PC-3 (cell line): ENCODE results near the gene HMX3. TPM values are rescaled to one million over a fixed set of nuclear protein-coding genes. Genes with fewer than 3 reads are reported as not detected.

Experiments
- ATAC-seq: fragments of 200-7000 bp; cut with Tn5 transposase; 2 replicates; pipeline ENCODE4 v1.9.1; 2020; ENCODE audit warnings: mild to moderate bottlenecking, moderate library complexity
- Bru-seq: library from RNA; stranded (reverse); fragments of 400-500 nt; gene quantifications from one replicate; lab custom pipeline; 2021; lab: Mats Ljungman, UMichigan
- BruChase-seq, 2 experiments: library from RNA; stranded (reverse); fragments of 400-500 nt; gene quantifications; one replicate each; lab custom pipeline; 2021; lab: Mats Ljungman, UMichigan
- BruUV-seq: library from RNA; stranded (reverse); fragments of 400-500 nt; replicated peaks from 2 replicates; lab custom pipeline; 2021; lab: Mats Ljungman, UMichigan
- CTCF ChIA-PET: fragments of 300-600 bp; sonication (Branson Sonifier 250); formaldehyde crosslinking; loops from one replicate; lab custom pipeline; 2022; ENCODE audit warnings: antibody characterized with exemption; lab: Charles Lee
- POLR2A ChIA-PET: fragments of 300-600 bp; sonication (Branson Sonifier 250); formaldehyde crosslinking; loops from one replicate; lab custom pipeline; 2022; ENCODE audit warnings: antibody characterized with exemption; ENCODE audit not compliant: unreplicated experiment; lab: Charles Lee
- DNase-seq: peaks from one replicate; pipeline ENCODE4 v3.0.0-alpha.2; 2015
- H2AFZ ChIP-seq: fragments of 300-600 bp; sonication (generic); 2 replicates; pipeline ENCODE4 v1.6.0; 2016; ENCODE audit warnings: antibody characterized with exemption, low read length
- H3F3A ChIP-seq: fragments of 300-600 bp; sonication (generic); one replicate; pipeline ENCODE4 v1.6.0; 2017; ENCODE audit warnings: antibody characterized with exemption, low read length, control low read depth, mild to moderate bottlenecking; ENCODE audit not compliant: unreplicated experiment
- H3K27ac ChIP-seq: fragments of 300-600 bp; sonication (generic); 2 replicates; pipeline ENCODE4 v1.5.1; 2016; ENCODE audit warnings: mild to moderate bottlenecking, low read length
- H3K27me3 ChIP-seq: fragments of 300-600 bp; sonication (generic); 2 replicates; pipeline ENCODE4 v1.6.1; 2016; ENCODE audit warnings: low read length, mixed read lengths
- H3K36me3 ChIP-seq: fragments of 300-600 bp; sonication (generic); 2 replicates; pipeline ENCODE4 v1.6.1; 2016; ENCODE audit warnings: low read depth, mixed run types, low read length, mixed read lengths
- H3K4me1 ChIP-seq: fragments of 300-600 bp; sonication (generic); 2 replicates; pipeline ENCODE4 v1.5.1; 2016; ENCODE audit warnings: low read length; ENCODE audit not compliant: insufficient read depth
- H3K4me2 ChIP-seq: fragments of 300-600 bp; sonication (generic); 2 replicates; pipeline ENCODE4 v1.6.0; 2016; ENCODE audit warnings: low read length
- H3K4me3 ChIP-seq: fragments of 300-600 bp; sonication (generic); 2 replicates; pipeline ENCODE4 v1.5.1; 2016; ENCODE audit warnings: mild to moderate bottlenecking, low read length, mixed read lengths
- H3K79me2 ChIP-seq: fragments of 300-600 bp; sonication (generic); 2 replicates; pipeline ENCODE4 v1.6.1; 2017; ENCODE audit warnings: low read length, mixed read lengths
- H3K9ac ChIP-seq: fragments of 300-600 bp; sonication (generic); 2 replicates; pipeline ENCODE4 v1.6.0; 2016; ENCODE audit warnings: mild to moderate bottlenecking, low read length
- H3K9me2 ChIP-seq: fragments of 300-600 bp; sonication (generic); replicated peaks from 2 replicates; pipeline ENCODE4 v1.6.1; 2016; ENCODE audit warnings: mixed run types, low read length, mixed read lengths
- H3K9me3 ChIP-seq: fragments of 300-600 bp; sonication (generic); 2 replicates; pipeline ENCODE4 v1.6.1; 2016; ENCODE audit warnings: low read length, mixed read lengths
- H4K20me1 ChIP-seq: fragments of 300-600 bp; sonication (generic); 2 replicates; pipeline ENCODE4 v1.6.1; 2016; ENCODE audit warnings: low read length, mixed read lengths
- EZH2 ChIP-seq: fragments of 300-600 bp; sonication (generic); IDR thresholded peaks from one replicate; pipeline ENCODE4 v1.6.1; 2017; ENCODE audit warnings: antibody characterized with exemption, mild to moderate bottlenecking, low read length; ENCODE audit not compliant: unreplicated experiment
- EZH2phosphoT487 ChIP-seq: fragments of 300-600 bp; sonication (generic); IDR thresholded peaks from 2 replicates; pipeline ENCODE4 v1.6.1; 2018; ENCODE audit warnings: mild to moderate bottlenecking, antibody characterized with exemption, low read length, borderline replicate concordance
- intact Hi-C: fragments of 100-400 bp; cut with micrococcal nuclease; formaldehyde crosslinking; loops from 2 replicates; pipeline ENCODE4 v1.9.0; 2023
- long read RNA-seq: library from polyadenylated mRNA; unstranded; transcript quantifications from one replicate; pipeline ENCODE4 v2.0.0, GENCODE V29; 2021; ENCODE audit not compliant: unreplicated experiment
- total RNA-seq: library from RNA; depleted of rRNA; stranded (reverse); fragments of >200 nt; gene quantifications from 2 replicates; pipeline ENCODE4 v1.2.3, GENCODE V29; 2014; rRNA removed
- TF ChIP-seq, protein P1 (sequence below): fragments of 300-600 bp; sonication (generic); conservative IDR thresholded peaks from 2 replicates; pipeline ENCODE4 v1.5.1; 2017; ENCODE audit warnings: antibody characterized with exemption, low read depth, mild to moderate bottlenecking, low read length

The HMX3 gene
- total RNA-seq (0.51 TPM in 1 of 2 replicates, not detected in the other), Bru-seq, nascent RNA (percentile 16 among the genes with signal in this experiment), BruChase-seq, experiment 1, labeled RNA remaining after a 6-hour chase (not detected), BruChase-seq, experiment 2, labeled RNA remaining after a 2-hour chase (percentile 23 among the genes with signal in this experiment)
- long read RNA-seq: 0 reads

DNA sequence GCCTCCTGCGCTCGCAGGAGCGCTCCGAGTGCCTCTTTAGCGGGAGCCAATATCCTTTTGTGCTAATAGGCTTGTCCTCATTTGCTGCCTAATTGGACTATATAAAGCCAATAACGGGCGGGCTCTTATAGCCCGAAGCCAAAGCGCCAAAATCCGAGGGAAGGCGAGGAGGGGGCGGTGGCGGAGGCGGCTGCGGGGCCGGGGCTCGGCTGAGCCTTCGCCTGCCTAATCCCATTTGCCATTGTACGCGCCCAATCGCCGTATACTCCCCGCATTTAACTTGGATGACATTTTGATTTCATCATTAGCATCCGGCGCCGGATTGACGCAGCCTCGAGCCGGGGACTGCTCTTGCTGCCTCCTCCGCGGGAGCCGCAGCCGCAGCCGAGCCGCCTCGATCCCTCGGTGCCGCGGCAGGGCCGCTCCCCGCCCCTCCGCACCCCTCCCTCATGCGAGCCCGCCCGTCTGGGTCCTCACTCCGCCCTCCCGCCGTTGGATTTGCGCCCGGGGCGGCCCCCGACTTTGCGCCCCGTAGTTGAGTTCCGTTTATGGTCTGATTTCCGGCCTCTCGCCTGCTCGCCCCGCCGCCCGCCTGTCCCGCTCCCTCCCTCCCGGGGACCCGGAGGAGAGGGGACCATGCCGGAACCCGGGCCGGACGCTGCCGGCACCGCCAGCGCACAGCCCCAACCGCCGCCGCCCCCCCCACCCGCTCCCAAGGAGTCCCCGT is at the start of gene HMX3:
Gene HMX3, plus strand, starts transcription at position 556 of the 727 bp plus-strand sequence. Its CDS starts 81 bp downstream, at position 637.
- H4K20me1 ChIP-seq: no peaks in the 10 kb centered on the region
- peaks cover 7% of the 10 kb centered on the region for H3K4me1 ChIP-seq
- ATAC-seq (no peak), DNase-seq (no peak)
- H3K27me3 ChIP-seq: peaks cover 60% of the 10 kb centered on the region
- H3K9me3 ChIP-seq: no peaks in the 10 kb centered on the region
- peak within 1 kb of the TSS; percentile 41 for H2AFZ ChIP-seq
- POLR2A ChIA-PET: no interaction called here
- intact Hi-C loops: no loop called here
- no peaks in the 10 kb centered on the region for H3K9me2 ChIP-seq
- H3K79me2 ChIP-seq: no peaks in the 10 kb centered on the region
- H3K27ac ChIP-seq: no peak within 1 kb of the TSS
- no peak within 1 kb of the TSS for H3K9ac ChIP-seq
- H3F3A ChIP-seq: no peaks in the 10 kb centered on the region
- TF ChIP-seq EZH2 (no peak), EZH2phosphoT487 (no peak)
- TF ChIP-seq, protein P1, sequence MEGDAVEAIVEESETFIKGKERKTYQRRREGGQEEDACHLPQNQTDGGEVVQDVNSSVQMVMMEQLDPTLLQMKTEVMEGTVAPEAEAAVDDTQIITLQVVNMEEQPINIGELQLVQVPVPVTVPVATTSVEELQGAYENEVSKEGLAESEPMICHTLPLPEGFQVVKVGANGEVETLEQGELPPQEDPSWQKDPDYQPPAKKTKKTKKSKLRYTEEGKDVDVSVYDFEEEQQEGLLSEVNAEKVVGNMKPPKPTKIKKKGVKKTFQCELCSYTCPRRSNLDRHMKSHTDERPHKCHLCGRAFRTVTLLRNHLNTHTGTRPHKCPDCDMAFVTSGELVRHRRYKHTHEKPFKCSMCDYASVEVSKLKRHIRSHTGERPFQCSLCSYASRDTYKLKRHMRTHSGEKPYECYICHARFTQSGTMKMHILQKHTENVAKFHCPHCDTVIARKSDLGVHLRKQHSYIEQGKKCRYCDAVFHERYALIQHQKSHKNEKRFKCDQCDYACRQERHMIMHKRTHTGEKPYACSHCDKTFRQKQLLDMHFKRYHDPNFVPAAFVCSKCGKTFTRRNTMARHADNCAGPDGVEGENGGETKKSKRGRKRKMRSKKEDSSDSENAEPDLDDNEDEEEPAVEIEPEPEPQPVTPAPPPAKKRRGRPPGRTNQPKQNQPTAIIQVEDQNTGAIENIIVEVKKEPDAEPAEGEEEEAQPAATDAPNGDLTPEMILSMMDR: no peak
- peak within 1 kb of the TSS; percentile 56 for H3K4me3 ChIP-seq
- peak within 1 kb of the TSS; percentile 81 for H3K4me2 ChIP-seq
- CTCF ChIA-PET: no interaction called here
- no peaks in the 10 kb centered on the region for H3K36me3 ChIP-seq
- no TSS peak for BruUV-seq

DNA sequence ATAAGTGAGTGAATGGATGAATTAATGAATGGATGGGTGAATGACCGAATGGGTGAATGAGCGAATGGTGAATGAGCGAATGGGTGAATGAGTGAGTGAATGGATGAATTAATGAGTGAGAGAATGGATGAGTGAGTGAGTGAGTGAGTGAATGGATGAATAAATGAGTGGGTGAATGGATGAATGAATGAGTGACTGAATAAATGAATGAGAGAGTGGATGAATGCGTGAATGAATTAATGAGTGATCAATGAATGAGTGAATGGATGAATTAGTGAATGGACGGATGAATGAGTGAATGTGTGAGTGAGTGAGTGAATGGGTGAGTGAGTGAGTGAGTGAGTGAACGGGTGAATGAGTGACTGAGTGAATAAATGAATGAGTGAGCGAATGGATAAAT is 49.5 kb upstream of the HMX3 start:
- Histone ChIP-seq H3K4me2 (no peak overlapping the region), H3K4me1 (no peaks in the 10 kb centered on the region), H3K9me2 (no peaks in the 10 kb centered on the region), H3K27me3 (peaks cover 12% of the 10 kb centered on the region; the same call in 1 of the 2 replicates), H3K9me3 (no peaks in the 10 kb centered on the region), H3K27ac (no peak overlapping the region), H3K9ac (no peak overlapping the region), H3F3A (no peaks in the 10 kb centered on the region), H4K20me1 (no peaks in the 10 kb centered on the region), H3K36me3 (no peaks in the 10 kb centered on the region), H3K4me3 (no peak overlapping the region), H2AFZ (no peak overlapping the region), H3K79me2 (no peaks in the 10 kb centered on the region)
- ATAC-seq (no peak), DNase-seq (no peak)
- POLR2A ChIA-PET: no interaction called here
- no peak for TF ChIP-seq EZH2phosphoT487
- TF ChIP-seq, protein P1: no peak
- TF ChIP-seq EZH2: no peak
- CTCF ChIA-PET: no interaction called here
- BruUV-seq: no TSS peak
- intact Hi-C loops: no loop called here

DNA sequence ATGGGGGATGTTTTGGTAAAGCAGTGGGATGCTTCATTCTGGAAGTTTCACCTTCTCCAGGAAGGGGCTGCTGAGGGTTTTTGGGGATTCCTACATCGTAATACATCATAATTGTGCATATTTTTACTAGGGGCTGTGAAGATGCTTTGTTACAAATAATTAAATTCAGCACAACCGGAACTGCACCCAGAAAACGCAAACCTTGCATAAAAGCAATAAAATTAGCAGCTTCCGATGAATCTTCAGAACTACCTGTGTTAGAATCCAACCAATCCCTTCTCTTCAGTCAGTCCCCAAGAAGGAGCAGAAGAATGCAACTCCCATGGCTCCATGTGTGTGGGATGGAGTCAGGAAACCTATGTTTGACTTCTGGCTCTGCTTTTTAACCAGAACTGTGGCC is 48.4 kb upstream of the HMX3 start:
- ChIA-PET CTCF (no interaction called here), POLR2A (no interaction called here)
- Histone ChIP-seq H3F3A (no peaks in the 10 kb centered on the region), H3K27ac (no peak overlapping the region), H2AFZ (no peak overlapping the region), H3K9me2 (no peaks in the 10 kb centered on the region), H4K20me1 (no peaks in the 10 kb centered on the region), H3K27me3 (peaks cover 17% of the 10 kb centered on the region), H3K36me3 (no peaks in the 10 kb centered on the region), H3K79me2 (no peaks in the 10 kb centered on the region), H3K4me2 (no peak overlapping the region), H3K4me1 (no peaks in the 10 kb centered on the region), H3K4me3 (no peak overlapping the region), H3K9ac (no peak overlapping the region), H3K9me3 (no peaks in the 10 kb centered on the region)
- TF ChIP-seq EZH2phosphoT487: no peak
- no peak for ATAC-seq
- intact Hi-C loops: no loop called here
- BruUV-seq: no TSS peak
- DNase-seq: no peak
